Stimulated activated naive CD8-positive, alpha-beta T cell treated with anti-CD3 and anti-CD28 coated beads, Interleukin-15, Interleukin-2, amounts not matched to agents 100 ng/mL and 50 ng/mL, for 24 hours (primary cell): ENCODE results near the gene ALDH3B2.
"Not testable (repeated sequence)": the region's sequence is repeated elsewhere in the genome, so short reads cannot be mapped to it uniquely, and the experiment has no call there.

ENCODE experiments used
- H3K27ac Mint-ChIP-seq: one replicate; pipeline ENCODE4 v1.8.0; 2021; ENCODE audit warnings: mild to moderate bottlenecking, mixed read lengths
- H3K27me3 Mint-ChIP-seq: one replicate; pipeline ENCODE4 v1.8.0; 2021; ENCODE audit warnings: mixed read lengths
- H3K36me3 Mint-ChIP-seq: one replicate; pipeline ENCODE4 v1.8.0; 2021; ENCODE audit warnings: low read depth, mixed read lengths
- H3K4me1 Mint-ChIP-seq: one replicate; pipeline ENCODE4 v1.8.0; 2021; ENCODE audit warnings: low read depth, mixed read lengths
- H3K4me3 Mint-ChIP-seq: one replicate; pipeline ENCODE4 v1.8.0; 2021; ENCODE audit warnings: mild to moderate bottlenecking, mixed read lengths
- H3K9me3 Mint-ChIP-seq: one replicate; pipeline ENCODE4 v1.8.0; 2021; ENCODE audit warnings: mixed read lengths

Gene ALDH3B2

GRCh38 chr11:67626970-67627369 is 47.5 kb downstream of the ALDH3B2 start:
- Mint-ChIP-seq H3K27ac (no peak overlapping the region), H3K9me3 (no peaks in the 10 kb centered on the region), H3K36me3 (peaks cover 7% of the 10 kb centered on the region), H3K4me3 (no peak overlapping the region), H3K4me1 (peaks cover 10% of the 10 kb centered on the region), H3K27me3 (no peaks in the 10 kb centered on the region)

GRCh38 chr11:67626131-67626833 is 48.1 kb downstream of the ALDH3B2 start:
- H3K27ac Mint-ChIP-seq, H3K36me3 Mint-ChIP-seq, H3K4me1 Mint-ChIP-seq, H3K27me3 Mint-ChIP-seq, H3K9me3 Mint-ChIP-seq, H3K4me3 Mint-ChIP-seq: not testable (repeated sequence)

- H3K9me3 Mint-ChIP-seq, H3K27ac Mint-ChIP-seq, H3K4me3 Mint-ChIP-seq, H3K36me3 Mint-ChIP-seq, H3K27me3 Mint-ChIP-seq, H3K4me1 Mint-ChIP-seq: not testable (repeated sequence)
Observed at GRCh38 chr11:67623795-67624194, 50.6 kb downstream of the ALDH3B2 start.

- H3K4me3 Mint-ChIP-seq, H3K36me3 Mint-ChIP-seq, H3K4me1 Mint-ChIP-seq, H3K27ac Mint-ChIP-seq, H3K9me3 Mint-ChIP-seq, H3K27me3 Mint-ChIP-seq: not testable (repeated sequence)
Observed at GRCh38 chr11:67622905-67623304, 51.5 kb downstream of the ALDH3B2 start.

- H3K27me3 Mint-ChIP-seq, H3K4me1 Mint-ChIP-seq, H3K27ac Mint-ChIP-seq, H3K4me3 Mint-ChIP-seq, H3K36me3 Mint-ChIP-seq, H3K9me3 Mint-ChIP-seq: not testable (repeated sequence)
Observed at GRCh38 chr11:67621928-67622327, 52.5 kb downstream of the ALDH3B2 start.

- not testable (repeated sequence) for H3K27ac Mint-ChIP-seq, H3K4me3 Mint-ChIP-seq
Observed at GRCh38 chr11:67620621-67621020, 53.8 kb downstream of the ALDH3B2 start.

GRCh38 chr11:67619683-67620618 is 54.5 kb downstream of the ALDH3B2 start:
- H3K27me3 Mint-ChIP-seq, H3K27ac Mint-ChIP-seq, H3K4me1 Mint-ChIP-seq, H3K36me3 Mint-ChIP-seq, H3K4me3 Mint-ChIP-seq, H3K9me3 Mint-ChIP-seq: not testable (repeated sequence)

More at GRCh38 chr11:67620621-67621020, 53.8 kb downstream of the ALDH3B2 start:
- not testable (repeated sequence) for H3K9me3 Mint-ChIP-seq, H3K4me1 Mint-ChIP-seq, H3K27me3 Mint-ChIP-seq, H3K36me3 Mint-ChIP-seq

- H3K27ac Mint-ChIP-seq, H3K36me3 Mint-ChIP-seq, H3K27me3 Mint-ChIP-seq, H3K4me3 Mint-ChIP-seq, H3K9me3 Mint-ChIP-seq: not testable (repeated sequence)
- peaks cover 16% of the 10 kb centered on the region for H3K4me1 Mint-ChIP-seq
Observed at GRCh38 chr11:67618901-67619659, 55.3 kb downstream of the ALDH3B2 start.

- no peak overlapping the region for H3K4me3 Mint-ChIP-seq
- no peaks in the 10 kb centered on the region for H3K27me3 Mint-ChIP-seq
- H3K4me1 Mint-ChIP-seq, result peaks cover 27% of the 10 kb centered on the region
- no peaks in the 10 kb centered on the region for H3K9me3 Mint-ChIP-seq
- H3K36me3 Mint-ChIP-seq, result peaks cover 3% of the 10 kb centered on the region
- H3K27ac Mint-ChIP-seq, result peak overlapping the region; percentile 23
Observed at GRCh38 chr11:67617243-67617953, 57.0 kb downstream of the ALDH3B2 start.

- Mint-ChIP-seq H3K9me3 (no peaks in the 10 kb centered on the region), H3K27ac (peak overlapping the region; percentile 70), H3K27me3 (no peaks in the 10 kb centered on the region), H3K4me3 (peak overlapping the region; percentile 69), H3K4me1 (peaks cover 27% of the 10 kb centered on the region), H3K36me3 (peaks cover 10% of the 10 kb centered on the region)
Observed at GRCh38 chr11:67616431-67617242, 57.8 kb downstream of the ALDH3B2 start.

GRCh38 chr11:67615728-67616430 is 58.5 kb downstream of the ALDH3B2 start:
- H3K4me3 Mint-ChIP-seq, result peak overlapping the region; percentile 69
- no peaks in the 10 kb centered on the region for H3K9me3 Mint-ChIP-seq
- H3K27me3 Mint-ChIP-seq, result no peaks in the 10 kb centered on the region
- H3K27ac Mint-ChIP-seq, result peak overlapping the region; percentile 70
- peaks cover 27% of the 10 kb centered on the region for H3K4me1 Mint-ChIP-seq
- peaks cover 11% of the 10 kb centered on the region for H3K36me3 Mint-ChIP-seq

GRCh38 chr11:67614730-67615714 is 59.4 kb downstream of the ALDH3B2 start:
- Mint-ChIP-seq H3K4me1 (peaks cover 27% of the 10 kb centered on the region), H3K27me3 (no peaks in the 10 kb centered on the region), H3K27ac (peak overlapping the region; percentile 95), H3K36me3 (peaks cover 16% of the 10 kb centered on the region), H3K4me3 (peak overlapping the region; percentile 74), H3K9me3 (no peaks in the 10 kb centered on the region)
